ENCODE data around the gene CDK14.

CDK14 gene

GRCh38 chr7:90736968-90737939, 141.1 kb downstream of the CDK14 start:
- H3K4me3 ChIP-seq (replicated peaks; ENCODE audit: low read depth, low read length), result no peak overlapping the region
- no peak for TF ChIP-seq CTCF (IDR thresholded peaks at IDR 0.05; ENCODE audit: low read depth, low read length, missing control alignments)
- no peak for DNase-seq (ENCODE audit: extremely low read depth, low read depth)

- TF ChIP-seq CTCF (IDR thresholded peaks at IDR 0.05; ENCODE audit: low read depth, low read length, missing control alignments), result no peak
- DNase-seq (ENCODE audit: extremely low read depth, low read depth), result no peak
- no peak overlapping the region for H3K4me3 ChIP-seq (replicated peaks; ENCODE audit: low read depth, low read length)
Observed at GRCh38 chr7:90738249-90738648, 142.1 kb downstream of the CDK14 start.

GRCh38 chr7:90739716-90740115, 143.6 kb downstream of the CDK14 start:
- DNase-seq (ENCODE audit: extremely low read depth, low read depth), result no peak

GRCh38 chr7:90740386-90740785, 144.3 kb downstream of the CDK14 start:
- DNase-seq (ENCODE audit: extremely low read depth, low read depth), result no peak
- no peak for TF ChIP-seq CTCF (IDR thresholded peaks at IDR 0.05; ENCODE audit: low read depth, low read length, missing control alignments)
- no peak overlapping the region for H3K4me3 ChIP-seq (replicated peaks; ENCODE audit: low read depth, low read length)

More at GRCh38 chr7:90739716-90740115, 143.6 kb downstream of the CDK14 start:
- no peak overlapping the region for H3K4me3 ChIP-seq (replicated peaks; ENCODE audit: low read depth, low read length)
- no peak for TF ChIP-seq CTCF (IDR thresholded peaks at IDR 0.05; ENCODE audit: low read depth, low read length, missing control alignments)

GRCh38 chr7:90743626-90744025, 147.5 kb downstream of the CDK14 start:
- no peak for TF ChIP-seq CTCF (IDR thresholded peaks at IDR 0.05; ENCODE audit: low read depth, low read length, missing control alignments)
- no peak for DNase-seq (ENCODE audit: extremely low read depth, low read depth)
- H3K4me3 ChIP-seq (replicated peaks; ENCODE audit: low read depth, low read length), result no peak overlapping the region

- no peak for DNase-seq (ENCODE audit: extremely low read depth, low read depth)
- TF ChIP-seq CTCF (IDR thresholded peaks at IDR 0.05; ENCODE audit: low read depth, low read length, missing control alignments), result no peak
- H3K4me3 ChIP-seq (replicated peaks; ENCODE audit: low read depth, low read length), result no peak overlapping the region
Observed at GRCh38 chr7:90747516-90747915, 151.4 kb downstream of the CDK14 start.
